Stimulated activated CD8-positive, alpha-beta memory T cell treated with anti-CD3 and anti-CD28 coated beads, Interleukin-15, amount 100 ng/mL, for 1 hour (primary cell): ENCODE data around the gene HPRT1.

ENCODE experiments used
- DNase-seq: peaks from one replicate; pipeline ENCODE4 v3.0.0-alpha.2; 2020; ENCODE audit warnings: low read depth

HPRT1 gene

GRCh38 chrX:134544135-134544512, 84.2 kb downstream of the HPRT1 start:
- no peak for DNase-seq

GRCh38 chrX:134544513-134545151, 84.7 kb downstream of the HPRT1 start:
- DNase-seq, result no peak

- no peak for DNase-seq
Observed at GRCh38 chrX:134545510-134545909, 85.5 kb downstream of the HPRT1 start.

- DNase-seq, result no peak
Observed at GRCh38 chrX:134546187-134546586, 86.2 kb downstream of the HPRT1 start.

GRCh38 chrX:134547047-134547679, 87.2 kb downstream of the HPRT1 start:
- no peak for DNase-seq

- DNase-seq, result no peak
Observed at GRCh38 chrX:134548257-134549201, 88.6 kb downstream of the HPRT1 start.
